HG03108 (cell line): ENCODE data around the gene HS3ST3A1.
"Not testable (repeated sequence)": the region's sequence is repeated elsewhere in the genome, so short reads cannot be mapped to it uniquely, and the experiment has no call there.

Experiments used
- ATAC-seq: cut with Tn5 transposase; IDR thresholded peaks from one replicate; pipeline ENCODE4 v1.9.1; 2021; ENCODE audit warnings: moderate library complexity; ENCODE audit not compliant: unreplicated experiment

HS3ST3A1 gene

DNA sequence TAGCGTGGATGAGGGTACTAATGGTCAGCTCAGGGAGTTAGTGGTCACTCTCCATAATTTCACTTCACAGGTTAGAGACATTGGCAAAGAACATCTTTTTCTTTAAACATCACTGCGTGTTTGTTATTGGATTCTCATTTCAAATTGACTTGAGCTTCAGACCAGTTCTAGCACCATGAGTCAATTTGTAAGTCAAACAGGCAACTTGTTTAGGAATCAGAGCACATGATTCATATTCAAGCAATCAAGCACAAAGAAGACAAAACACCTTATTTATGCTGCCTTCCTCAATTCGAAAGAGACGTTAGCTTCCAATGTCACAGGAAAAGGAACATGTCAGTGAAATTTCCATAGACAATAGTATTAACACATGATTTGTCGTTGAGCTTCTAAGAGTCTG, 62.3 kb downstream of the HS3ST3A1 start:
- ATAC-seq, result no peak

GRCh38 chr17:13538841-13539411, 62.8 kb downstream of the HS3ST3A1 start:
- ATAC-seq, result no peak

- ATAC-seq, result no peak
Measured at GRCh38 chr17:13537871-13538643, 63.7 kb downstream of the HS3ST3A1 start.

- no peak for ATAC-seq
Measured at GRCh38 chr17:13537167-13537731, 64.5 kb downstream of the HS3ST3A1 start.

- ATAC-seq, result no peak
Measured at GRCh38 chr17:13534946-13535345, 66.8 kb downstream of the HS3ST3A1 start.

DNA sequence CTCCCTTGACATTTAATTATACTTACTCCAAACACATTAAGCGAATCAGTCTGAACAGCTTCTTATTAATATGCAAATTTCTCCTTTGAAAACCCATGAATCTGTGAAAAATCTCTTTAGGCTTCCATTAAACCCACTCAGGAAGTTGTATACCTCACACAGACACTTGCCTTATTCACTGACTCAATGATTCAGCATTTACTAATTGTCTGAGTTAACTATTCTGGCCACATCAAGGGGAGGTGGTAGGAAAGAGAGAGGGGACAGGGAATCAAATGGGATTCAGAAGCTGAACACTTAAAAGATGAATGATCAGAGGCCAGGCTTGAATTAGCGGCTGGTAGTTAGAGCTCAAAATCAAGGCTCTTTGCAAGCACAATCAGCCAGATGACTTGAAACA, 70.0 kb downstream of the HS3ST3A1 start:
- no peak for ATAC-seq

- no peak for ATAC-seq
Measured at GRCh38 chr17:13525876-13526275, 75.9 kb downstream of the HS3ST3A1 start.

DNA sequence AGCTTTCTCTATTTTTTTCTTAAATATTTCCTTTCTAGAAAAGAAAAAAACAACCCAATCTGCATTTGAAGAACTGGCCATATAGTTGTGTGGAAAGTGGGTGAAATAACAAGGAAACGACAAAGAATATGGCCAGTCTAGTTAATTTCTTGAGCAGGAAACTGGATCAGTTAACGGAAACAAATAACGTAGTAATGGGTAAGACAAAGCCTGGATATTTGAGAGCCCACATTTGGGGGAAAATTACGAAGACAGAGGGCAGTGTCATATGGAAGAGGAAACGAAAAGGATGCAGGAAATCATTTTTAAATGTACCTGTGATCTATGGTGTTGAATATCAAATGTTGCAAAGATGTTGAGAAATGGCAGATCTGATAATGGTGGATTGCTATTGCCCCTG, 78.6 kb downstream of the HS3ST3A1 start:
- ATAC-seq, result no peak

DNA sequence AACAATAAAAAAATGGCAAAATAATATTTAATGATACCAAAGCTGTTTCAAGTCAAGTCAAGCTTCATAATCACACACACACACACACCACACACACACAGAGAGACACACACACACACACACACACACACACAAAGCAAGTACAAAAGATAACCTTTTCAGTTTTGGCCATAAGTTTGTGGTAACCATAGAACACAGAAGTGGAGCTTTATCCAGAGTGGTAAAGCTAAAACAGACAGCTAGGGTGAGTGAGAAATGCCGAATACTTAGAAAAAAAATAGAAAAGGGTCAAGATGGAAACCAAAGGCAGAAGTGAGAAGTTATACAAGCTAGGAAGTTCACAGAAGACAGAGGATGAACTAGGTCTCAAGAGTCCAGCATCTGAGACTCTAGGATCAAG, 79.0 kb downstream of the HS3ST3A1 start:
- no peak for ATAC-seq

DNA sequence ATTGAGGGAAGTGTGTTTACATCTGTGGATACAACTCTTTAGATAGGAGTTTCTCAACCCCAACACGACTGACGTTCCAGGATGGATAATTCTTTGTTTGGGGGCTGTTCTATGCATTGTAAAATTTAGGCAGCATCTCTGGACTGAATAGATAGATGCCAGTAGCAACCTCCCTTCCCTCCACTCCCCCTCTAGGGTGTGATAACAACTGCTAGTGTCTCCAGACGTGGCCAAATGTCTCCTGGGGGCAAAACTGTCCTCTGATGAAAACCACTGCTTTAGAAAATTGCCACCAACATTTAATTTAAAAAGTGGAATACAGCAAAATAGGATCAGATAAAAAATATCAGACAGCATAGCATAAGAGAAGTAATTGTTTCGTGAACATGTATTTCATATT, 79.9 kb downstream of the HS3ST3A1 start:
- no peak for ATAC-seq

- ATAC-seq, result no peak
Measured at GRCh38 chr17:13520899-13521572, 80.7 kb downstream of the HS3ST3A1 start.

DNA sequence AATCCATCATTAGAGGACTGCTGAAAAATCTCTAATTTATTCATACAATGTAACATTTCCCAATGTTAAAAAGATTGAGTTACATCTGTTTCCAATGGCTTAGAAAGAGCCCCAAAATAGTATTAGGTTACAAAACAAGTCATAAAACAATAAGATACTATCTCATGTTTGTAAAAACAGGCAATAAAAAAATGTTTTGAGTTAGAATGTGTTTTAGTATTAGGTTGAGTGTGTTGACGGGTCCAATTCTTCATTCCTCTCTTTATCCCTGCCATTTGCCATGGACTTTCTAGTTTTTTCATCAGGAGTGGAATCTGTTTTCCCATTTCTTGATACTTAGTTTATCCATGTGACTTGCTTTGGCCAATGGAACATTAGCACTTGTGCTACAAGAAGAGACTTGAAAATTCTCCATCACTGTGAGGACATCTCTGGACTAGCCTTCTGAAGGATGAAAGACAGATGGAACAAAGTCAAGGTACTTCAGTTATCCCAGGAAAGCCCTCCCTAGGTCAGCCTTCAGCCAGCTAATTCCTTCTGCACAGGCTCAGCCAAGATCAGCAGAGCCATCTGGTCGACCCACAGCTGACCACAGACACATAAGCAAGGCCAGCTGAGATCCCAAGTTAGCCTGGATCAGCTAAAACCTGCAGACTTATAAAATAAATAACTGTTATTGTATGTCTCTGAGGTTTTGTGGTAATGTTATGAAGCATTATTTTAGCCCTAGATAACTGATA, 83.3 kb downstream of the HS3ST3A1 start:
- ATAC-seq, result no peak

- no peak for ATAC-seq
Measured at GRCh38 chr17:13513039-13513405, 88.7 kb downstream of the HS3ST3A1 start.

- no peak for ATAC-seq
Measured at GRCh38 chr17:13510062-13510461, 91.7 kb downstream of the HS3ST3A1 start.

GRCh38 chr17:13509527-13509926, 92.2 kb downstream of the HS3ST3A1 start:
- no peak for ATAC-seq

DNA sequence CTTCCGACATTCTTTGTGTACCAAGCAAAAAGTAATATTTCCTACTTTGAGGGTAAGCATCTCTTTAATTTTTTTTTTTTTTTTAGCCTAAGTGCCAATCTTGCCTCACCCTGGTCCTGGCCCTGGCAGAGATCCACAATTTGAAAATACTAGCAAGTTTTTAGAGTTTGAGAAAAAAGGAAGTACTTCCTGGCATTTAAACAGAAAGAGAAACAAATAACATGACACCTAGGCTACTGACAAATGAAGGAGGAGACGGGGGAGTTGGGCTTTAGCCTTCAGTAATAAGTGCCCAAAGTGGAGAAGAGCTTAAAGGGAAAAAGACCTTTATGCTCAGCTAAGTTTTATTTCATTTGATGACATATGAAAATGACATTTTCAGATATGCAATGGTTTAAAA, 92.8 kb downstream of the HS3ST3A1 start:
- ATAC-seq, result no peak

- no peak for ATAC-seq
Measured at GRCh38 chr17:13503526-13503925, 98.2 kb downstream of the HS3ST3A1 start.

- ATAC-seq, result no peak
Measured at GRCh38 chr17:13502263-13502662, 99.5 kb downstream of the HS3ST3A1 start.

- no peak for ATAC-seq
Measured at GRCh38 chr17:13500947-13501346, 100.8 kb downstream of the HS3ST3A1 start.

GRCh38 chr17:13498184-13498583, 103.5 kb downstream of the HS3ST3A1 start:
- ATAC-seq, result no peak

DNA sequence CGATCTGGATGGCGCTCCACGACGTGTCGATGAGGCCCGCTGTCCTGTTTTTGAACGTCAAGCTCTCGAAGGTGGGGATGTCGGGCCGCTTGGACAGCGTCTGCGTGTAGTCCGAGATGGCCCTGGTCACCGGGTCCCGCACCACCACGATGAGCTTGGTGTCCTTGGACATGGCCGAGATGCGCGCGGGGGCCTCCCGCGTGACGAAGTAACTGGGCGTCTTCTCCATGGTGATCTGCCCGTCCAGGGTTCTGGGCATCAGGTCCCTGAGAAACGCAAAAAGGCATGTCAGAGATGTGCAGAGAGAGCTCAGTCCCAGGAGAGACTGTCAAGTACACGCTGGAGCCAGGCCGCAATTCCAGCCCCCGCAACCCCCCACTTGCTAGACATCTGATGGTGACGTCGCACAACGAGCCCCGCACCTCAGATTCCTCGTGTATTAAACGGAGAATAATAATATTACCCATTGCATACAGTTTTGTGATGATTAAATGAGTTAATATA, 105.1 kb downstream of the HS3ST3A1 start:
- ATAC-seq, result not testable (repeated sequence)
